Neural progenitor cell (in vitro differentiated cells): Measurements from ENCODE around the gene ILF3. TPM values are rescaled to one million over a fixed set of nuclear protein-coding genes. Genes with fewer than 3 reads are reported as not detected.

ENCODE experiments used
- DNase-seq: peaks from one replicate; pipeline ENCODE4 v3.0.0-alpha.2; 2016; ENCODE audit warnings: low spot score
- H2AFZ ChIP-seq: fragments of 200-600 bp; sonication (generic); replicated peaks from 2 replicates; pipeline ENCODE4 v1.6.1; 2016; ENCODE audit warnings: antibody characterized with exemption
- H3F3A ChIP-seq: fragments of 200-600 bp; sonication (generic); 2 replicates; pipeline ENCODE4 v1.6.1; 2016; ENCODE audit warnings: antibody characterized with exemption, low read depth
- H3K27ac ChIP-seq: fragments of 200-600 bp; sonication (generic); 2 replicates; pipeline ENCODE4 v1.5.1; 2016; ENCODE audit warnings: mild to moderate bottlenecking
- H3K27me3 ChIP-seq: fragments of 200-600 bp; sonication (generic); 2 replicates; pipeline ENCODE4 v1.6.1; 2016; ENCODE audit warnings: mild to moderate bottlenecking, moderate library complexity
- H3K36me3 ChIP-seq: fragments of 200-600 bp; sonication (generic); 2 replicates; pipeline ENCODE4 v1.5.1; 2016
- H3K4me1 ChIP-seq: fragments of 200-600 bp; sonication (generic); 2 replicates; pipeline ENCODE4 v1.6.1; 2016; ENCODE audit warnings: mixed run types
- H3K4me2 ChIP-seq: fragments of 200-600 bp; sonication (generic); 2 replicates; pipeline ENCODE4 v1.6.1; 2016
- H3K4me3 ChIP-seq: fragments of 200-600 bp; sonication (generic); 2 replicates; pipeline ENCODE4 v1.5.1; 2016
- H3K79me2 ChIP-seq: fragments of 200-600 bp; sonication (generic); 2 replicates; pipeline ENCODE4 v1.6.1; 2016; ENCODE audit warnings: low read depth
- H3K9ac ChIP-seq: fragments of 200-600 bp; sonication (generic); 2 replicates; pipeline ENCODE4 v1.6.1; 2016
- H3K9me3 ChIP-seq: fragments of 200-600 bp; sonication (generic); 2 replicates; pipeline ENCODE4 v1.5.1; 2016; ENCODE audit warnings: low read depth
- H4K20me1 ChIP-seq: fragments of 200-600 bp; sonication (generic); 2 replicates; pipeline ENCODE4 v1.6.1; 2016; ENCODE audit warnings: low read depth
- H3K27ac Mint-ChIP-seq: 3 replicates; pipeline ENCODE4 v1.8.0; 2021; ENCODE audit warnings: mixed read lengths
- H3K27me3 Mint-ChIP-seq: 2 replicates; pipeline ENCODE4 v1.8.0; 2022; ENCODE audit warnings: low read depth, mild to moderate bottlenecking, inconsistent platforms, moderate library complexity, mixed read lengths; ENCODE audit not compliant: insufficient read depth
- H3K36me3 Mint-ChIP-seq: 3 replicates; pipeline ENCODE4 v1.8.0; 2021; ENCODE audit warnings: mixed read lengths
- H3K4me1 Mint-ChIP-seq: 3 replicates; pipeline ENCODE4 v1.8.0; 2021; ENCODE audit warnings: mixed read lengths
- H3K4me3 Mint-ChIP-seq: 3 replicates; pipeline ENCODE4 v1.8.0; 2021; ENCODE audit warnings: mild to moderate bottlenecking, moderate library complexity, mixed read lengths
- H3K9me3 Mint-ChIP-seq: 3 replicates; pipeline ENCODE4 v1.8.0; 2020; ENCODE audit warnings: mixed read lengths
- CTCF ChIP-seq: fragments of 200-600 bp; sonication (generic); IDR thresholded peaks from 2 replicates; pipeline ENCODE4 v1.5.1; 2017; ENCODE audit warnings: antibody characterized with exemption, mild to moderate bottlenecking
- EZH2 ChIP-seq: fragments of 200-600 bp; sonication (generic); IDR thresholded peaks from 2 replicates; pipeline ENCODE4 v1.6.1; 2017; ENCODE audit warnings: antibody characterized with exemption, mild to moderate bottlenecking, moderate library complexity
- EZH2phosphoT487 ChIP-seq: fragments of 200-600 bp; sonication (generic); IDR thresholded peaks from 2 replicates; pipeline ENCODE4 v1.6.1; 2017; ENCODE audit warnings: antibody characterized with exemption
- total RNA-seq: library from RNA; depleted of rRNA; stranded (reverse); fragments of >200 nt; gene quantifications from 2 replicates; pipeline ENCODE4 v1.2.3, GENCODE V29; 2015; ENCODE audit warnings: low replicate concordance

The ILF3 gene
- total RNA-seq, 1 donor from 2014 or later: 477 TPM

- H3K4me2 ChIP-seq: no peak overlapping the region
Observed at GRCh38 chr19:10612499-10613119, 41.5 kb upstream of the ILF3 start.

GRCh38 chr19:10615429-10616023, 38.6 kb upstream of the ILF3 start:
- Mint-ChIP-seq H3K4me1 (peaks cover 4% of the 10 kb centered on the region), H3K36me3 (peaks cover 5% of the 10 kb centered on the region), H3K27me3 (peaks cover 3% of the 10 kb centered on the region), H3K9me3 (no peaks in the 10 kb centered on the region), H3K27ac (no peak overlapping the region), H3K4me3 (no peak overlapping the region)
- H3F3A ChIP-seq: no peaks in the 10 kb centered on the region
- no peak overlapping the region for H3K4me3 ChIP-seq
- H3K9ac ChIP-seq: no peak overlapping the region
- no peaks in the 10 kb centered on the region for H3K36me3 ChIP-seq
- H3K4me2 ChIP-seq: no peak overlapping the region
- no peak overlapping the region for H3K27ac ChIP-seq
- H3K9me3 ChIP-seq: no peaks in the 10 kb centered on the region
- H3K4me1 ChIP-seq: no peaks in the 10 kb centered on the region
- H3K79me2 ChIP-seq: peaks cover 87% of the 10 kb centered on the region
- peaks cover 12% of the 10 kb centered on the region for H4K20me1 ChIP-seq
- no peak overlapping the region for H2AFZ ChIP-seq
- DNase-seq: no peak
- H3K27me3 ChIP-seq: no peaks in the 10 kb centered on the region
- no peak for TF ChIP-seq EZH2
- no peak for TF ChIP-seq EZH2phosphoT487
- no peak for TF ChIP-seq CTCF

More at GRCh38 chr19:10612499-10613119, 41.5 kb upstream of the ILF3 start:
- no peak for DNase-seq
- peaks cover 89% of the 10 kb centered on the region for H3K79me2 ChIP-seq
- peaks cover 3% of the 10 kb centered on the region for H3K4me1 Mint-ChIP-seq
- H3K27ac Mint-ChIP-seq: no peak overlapping the region
- no peak overlapping the region for H3K9ac ChIP-seq
- peaks cover 21% of the 10 kb centered on the region for H4K20me1 ChIP-seq
- no peaks in the 10 kb centered on the region for H3F3A ChIP-seq
- no peaks in the 10 kb centered on the region for H3K4me1 ChIP-seq
- no peak overlapping the region for H3K4me3 ChIP-seq
- H3K9me3 Mint-ChIP-seq: no peaks in the 10 kb centered on the region
- no peaks in the 10 kb centered on the region for H3K9me3 ChIP-seq
- no peak overlapping the region for H2AFZ ChIP-seq
- H3K27ac ChIP-seq: no peak overlapping the region
- no peak for TF ChIP-seq EZH2
- TF ChIP-seq CTCF: no peak
- no peak for TF ChIP-seq EZH2phosphoT487
- peaks cover 3% of the 10 kb centered on the region for H3K27me3 Mint-ChIP-seq
- H3K36me3 ChIP-seq: no peaks in the 10 kb centered on the region
- peaks cover 5% of the 10 kb centered on the region for H3K36me3 Mint-ChIP-seq
- no peaks in the 10 kb centered on the region for H3K27me3 ChIP-seq
- H3K4me3 Mint-ChIP-seq: no peak overlapping the region

- Mint-ChIP-seq H3K4me3 (peak overlapping the region; percentile 12), H3K36me3 (peaks cover 9% of the 10 kb centered on the region), H3K27ac (peak overlapping the region; percentile 55), H3K9me3 (no peaks in the 10 kb centered on the region), H3K27me3 (peaks cover 5% of the 10 kb centered on the region), H3K4me1 (peaks cover 13% of the 10 kb centered on the region)
- no peak for DNase-seq
- Histone ChIP-seq H3K27ac (no peak overlapping the region), H3K79me2 (peaks cover 84% of the 10 kb centered on the region), H3K4me2 (no peak overlapping the region), H3K9me3 (no peaks in the 10 kb centered on the region), H2AFZ (no peak overlapping the region), H3F3A (no peaks in the 10 kb centered on the region), H4K20me1 (peaks cover 14% of the 10 kb centered on the region), H3K4me1 (no peaks in the 10 kb centered on the region), H3K36me3 (no peaks in the 10 kb centered on the region), H3K4me3 (no peak overlapping the region), H3K27me3 (no peaks in the 10 kb centered on the region), H3K9ac (no peak overlapping the region)
- TF ChIP-seq EZH2 (no peak), EZH2phosphoT487 (no peak), CTCF (no peak)
Observed at GRCh38 chr19:10617409-10618121, 36.6 kb upstream of the ILF3 start.
